K562 (cell line): Measurements from ENCODE around the gene E2F1. TPM values are rescaled to one million over a fixed set of nuclear protein-coding genes. Genes with fewer than 3 reads are reported as not detected.

Experiments used
- AFF4 ChIP-seq: sonication (generic); formaldehyde crosslinking; IDR thresholded peaks from 2 replicates; pipeline ENCODE4 v1.8.0; 2023; ENCODE audit warnings: mild to moderate bottlenecking, missing genetic modification reagents
- ATF7 ChIP-seq: fragments of 450-650 bp; IDR thresholded peaks from 2 replicates; pipeline ENCODE4 v1.7.1; 2014; ENCODE audit warnings: mild to moderate bottlenecking, moderate library complexity
- CHD1 ChIP-seq: fragments of 200-600 bp; sonication (generic); IDR thresholded peaks from one replicate; pipeline ENCODE4 v1.6.1; 2012; ENCODE audit warnings: mild to moderate bottlenecking, moderate library complexity, low read length, inconsistent platforms
- MAFG ChIP-seq: fragments of 450-650 bp; conservative IDR thresholded peaks from 2 replicates; pipeline ENCODE4 v1.6.1; 2016; ENCODE audit warnings: missing genetic modification characterization, missing compliant biosample characterization
- MYC ChIP-seq, 2 experiments: fragments of 250-450 bp in 1 of 2; sonication (Bioruptor Pico) in 1 of 2; IDR thresholded peaks; 2 replicates each; pipeline versions ENCODE4 v1.5.1 to v1.6.1; 2012 to 2021; ENCODE audit warnings: low read depth in 2 of 2, borderline replicate concordance in 1 of 2, improper control_type of control experiment in 1 of 2, low read length in 1 of 2, mild to moderate bottlenecking in 1 of 2, moderate library complexity in 1 of 2
- MYNN ChIP-seq, 2 experiments: sonication (generic); formaldehyde crosslinking in 1 of 2; IDR thresholded peaks; 2 replicates each; pipeline versions ENCODE4 v1.5.0 to v1.6.1; 2016 to 2020; ENCODE audit warnings: antibody characterized with exemption in 1 of 2, missing genetic modification reagents in 1 of 2
- NCOA4 ChIP-seq: fragments of 450-650 bp; IDR thresholded peaks from 2 replicates; pipeline ENCODE4 v1.6.1; 2018; ENCODE audit warnings: mild to moderate bottlenecking; ENCODE audit not compliant: partially characterized antibody
- NR2F6 ChIP-seq: fragments of 450-650 bp; formaldehyde crosslinking; IDR thresholded peaks from 2 replicates; pipeline ENCODE4 v1.4.0; 2020; ENCODE audit warnings: mild to moderate bottlenecking
- PHF20 ChIP-seq: fragments of 450-650 bp; IDR thresholded peaks from 2 replicates; pipeline ENCODE4 v1.6.1; 2018; ENCODE audit not compliant: partially characterized antibody
- POLR2AphosphoS5 ChIP-seq: IDR thresholded peaks from 2 replicates; pipeline ENCODE4 v1.6.1; 2011; ENCODE audit warnings: mild to moderate bottlenecking, low read depth, low read length, moderate library complexity; ENCODE audit not compliant: control insufficient read depth, insufficient read depth
- POLR2G ChIP-seq: fragments of 200-400 bp; formaldehyde crosslinking; IDR thresholded peaks from 2 replicates; pipeline ENCODE4 v1.6.1; 2017; ENCODE audit warnings: low read depth, mild to moderate bottlenecking, antibody characterized with exemption, low read length, moderate library complexity
- POU5F1 ChIP-seq: fragments of 150-350 bp; IDR thresholded peaks from 2 replicates; pipeline ENCODE4 v1.6.1; 2014; ENCODE audit warnings: borderline replicate concordance, low read length, low read depth, mild to moderate bottlenecking; ENCODE audit not compliant: partially characterized antibody
- RBM39 ChIP-seq: fragments of 200-400 bp; formaldehyde crosslinking; optimal IDR thresholded peaks from 2 replicates; pipeline ENCODE3; 2018; ENCODE audit warnings: low read depth, low read length
- SIRT6 ChIP-seq: IDR thresholded peaks from one replicate; pipeline ENCODE4 v1.6.1; 2012; ENCODE audit warnings: low read depth, mild to moderate bottlenecking, control low read depth, inconsistent platforms, low read length, moderate library complexity
- ZKSCAN1 ChIP-seq: fragments of 150-350 bp; IDR thresholded peaks from 2 replicates; pipeline ENCODE4 v1.6.1; 2016; ENCODE audit warnings: low read depth, low read length
- ZNF232 ChIP-seq: sonication (generic); formaldehyde crosslinking; IDR thresholded peaks from 2 replicates; pipeline ENCODE4 v1.8.0; 2022; ENCODE audit warnings: mild to moderate bottlenecking, missing genetic modification reagents
- polyA plus RNA-seq, 8 experiments: library from polyadenylated mRNA; depleted of rRNA in 4 of 8; stranded (reverse) in 5 of 8; unstranded in 3 of 8; fragments of >200 nt; fragmentation: Nextera tagmentation in 2 of 8; fragmentation: Illumina TruSeq in 1 of 8; extraction: Ambion mirVana in 2 of 8; extraction: Trizol in 1 of 8; gene quantifications; 2 replicates each; pipeline versions ENCODE4 v1.2.1 to v1.2.3, GENCODE V29; 2011 to 2014; ENCODE audit warnings: inconsistent platforms in 1 of 8, missing spikeins in 1 of 8
- total RNA-seq, 7 experiments: library from RNA; depleted of rRNA in 6 of 7; stranded (reverse); fragments of >200 nt in 6 of 7; fragmentation: Illumina TruSeq in 2 of 7; extraction: Trizol in 2 of 7; gene quantifications; 2 replicates each; pipeline versions ENCODE4 v1.2.1 to v1.2.3, GENCODE V29; 2011 to 2021; ENCODE audit warnings: low replicate concordance in 1 of 7
- TF ChIP-seq, protein P1 (sequence below): fragments of 450-650 bp; formaldehyde crosslinking; IDR thresholded peaks from 2 replicates; pipeline ENCODE4 v1.4.0; 2022; ENCODE audit warnings: missing genetic modification characterization
- TF ChIP-seq, protein P2 (sequence below), 2 experiments: fragments of 450-650 bp in 1 of 2; IDR thresholded peaks; 2 replicates each; pipeline ENCODE4 v1.6.1; 2011 to 2017; ENCODE audit warnings: low read depth in 2 of 2, antibody characterized with exemption in 1 of 2, borderline replicate concordance in 1 of 2, low read length in 1 of 2, mild to moderate bottlenecking in 1 of 2, mixed read lengths in 1 of 2; ENCODE audit not compliant: control insufficient read depth in 1 of 2

Gene E2F1
- total and polyA plus RNA-seq, 9 of the 15 experiments (the other 6 are each of a cell fraction or from before 2014, with no cell fraction given), result 0.14 to 30.6 (median 13.1) TPM

- 0 out of 2 replicates have a peak, but pooled peaks have one; percentile 44 for TF ChIP-seq ZKSCAN1
- no peak for TF ChIP-seq POU5F1
- TF ChIP-seq POLR2AphosphoS5, result peak; percentile 92
- TF ChIP-seq MAFG (tag), result 0 out of 2 replicates have a peak, but pooled peaks have one; percentile 5
- no peak for TF ChIP-seq NCOA4
- no peak for TF ChIP-seq AFF4 (CRISPR knock-in tag)
- TF ChIP-seq POLR2G, result no peak
- peak; percentile 53; the same call in 1 of the 2 replicates for TF ChIP-seq ATF7
- no peak for TF ChIP-seq NR2F6 (CRISPR knock-in tag)
- TF ChIP-seq CHD1, result no peak
- TF ChIP-seq SIRT6, result no peak
- TF ChIP-seq ZNF232 (CRISPR knock-in tag), result no peak
- TF ChIP-seq, protein P1, sequence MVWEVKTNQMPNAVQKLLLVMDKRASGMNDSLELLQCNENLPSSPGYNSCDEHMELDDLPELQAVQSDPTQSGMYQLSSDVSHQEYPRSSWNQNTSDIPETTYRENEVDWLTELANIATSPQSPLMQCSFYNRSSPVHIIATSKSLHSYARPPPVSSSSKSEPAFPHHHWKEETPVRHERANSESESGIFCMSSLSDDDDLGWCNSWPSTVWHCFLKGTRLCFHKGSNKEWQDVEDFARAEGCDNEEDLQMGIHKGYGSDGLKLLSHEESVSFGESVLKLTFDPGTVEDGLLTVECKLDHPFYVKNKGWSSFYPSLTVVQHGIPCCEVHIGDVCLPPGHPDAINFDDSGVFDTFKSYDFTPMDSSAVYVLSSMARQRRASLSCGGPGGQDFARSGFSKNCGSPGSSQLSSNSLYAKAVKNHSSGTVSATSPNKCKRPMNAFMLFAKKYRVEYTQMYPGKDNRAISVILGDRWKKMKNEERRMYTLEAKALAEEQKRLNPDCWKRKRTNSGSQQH (CRISPR knock-in tag), result no peak
- no peak for TF ChIP-seq RBM39
- TF ChIP-seq PHF20, result no peak
- 0 out of 2 replicates have a peak, but pooled peaks have one; percentile 33 for TF ChIP-seq MYNN (IDR thresholded peaks at IDR 0.05)
- no peak for TF ChIP-seq MYNN (CRISPR knock-in tag; IDR thresholded peaks at IDR 0.05)
- TF ChIP-seq, protein P2, sequence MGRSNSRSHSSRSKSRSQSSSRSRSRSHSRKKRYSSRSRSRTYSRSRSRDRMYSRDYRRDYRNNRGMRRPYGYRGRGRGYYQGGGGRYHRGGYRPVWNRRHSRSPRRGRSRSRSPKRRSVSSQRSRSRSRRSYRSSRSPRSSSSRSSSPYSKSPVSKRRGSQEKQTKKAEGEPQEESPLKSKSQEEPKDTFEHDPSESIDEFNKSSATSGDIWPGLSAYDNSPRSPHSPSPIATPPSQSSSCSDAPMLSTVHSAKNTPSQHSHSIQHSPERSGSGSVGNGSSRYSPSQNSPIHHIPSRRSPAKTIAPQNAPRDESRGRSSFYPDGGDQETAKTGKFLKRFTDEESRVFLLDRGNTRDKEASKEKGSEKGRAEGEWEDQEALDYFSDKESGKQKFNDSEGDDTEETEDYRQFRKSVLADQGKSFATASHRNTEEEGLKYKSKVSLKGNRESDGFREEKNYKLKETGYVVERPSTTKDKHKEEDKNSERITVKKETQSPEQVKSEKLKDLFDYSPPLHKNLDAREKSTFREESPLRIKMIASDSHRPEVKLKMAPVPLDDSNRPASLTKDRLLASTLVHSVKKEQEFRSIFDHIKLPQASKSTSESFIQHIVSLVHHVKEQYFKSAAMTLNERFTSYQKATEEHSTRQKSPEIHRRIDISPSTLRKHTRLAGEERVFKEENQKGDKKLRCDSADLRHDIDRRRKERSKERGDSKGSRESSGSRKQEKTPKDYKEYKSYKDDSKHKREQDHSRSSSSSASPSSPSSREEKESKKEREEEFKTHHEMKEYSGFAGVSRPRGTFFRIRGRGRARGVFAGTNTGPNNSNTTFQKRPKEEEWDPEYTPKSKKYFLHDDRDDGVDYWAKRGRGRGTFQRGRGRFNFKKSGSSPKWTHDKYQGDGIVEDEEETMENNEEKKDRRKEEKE (IDR thresholded peaks at IDR 0.05; ENCODE audit: borderline replicate concordance in 1 of 2, control insufficient read depth in 1 of 2, low read depth in 2 of 2, low read length in 1 of 2), result no peak
- TF ChIP-seq MYC (IDR thresholded peaks at IDR 0.05; ENCODE audit: low read depth, low read length), result peak; percentile 51; the same call in 1 of the 2 replicates
- no peak for TF ChIP-seq MYC (CRISPR knock-in tag; IDR thresholded peaks at IDR 0.05; ENCODE audit: borderline replicate concordance, low read depth)
These were observed 3.8 kb upstream of the E2F1 start (continued) for GRCh38 chr20:33689973-33690372.
